CD14-positive monocyte (primary cell): ENCODE data around the gene LZTFL1. TPM values are rescaled to one million over a fixed set of nuclear protein-coding genes. Genes with fewer than 3 reads are reported as not detected.

Experiments used
- DNase-seq, 3 donors: peaks; one replicate each; pipeline ENCODE4 v3.0.0-alpha.2; 2011 to 2022
- H2AFZ ChIP-seq: 2 replicates; pipeline ENCODE4 v1.6.0; 2012; ENCODE audit warnings: mild to moderate bottlenecking, low read depth, low read length, inconsistent platforms; ENCODE audit not compliant: insufficient read depth, poor library complexity, severe bottlenecking
- H3K27ac ChIP-seq, 2 donors: 1 replicate in 1 of 2; 2 replicates in 1 of 2; pipeline ENCODE4 v1.5.1; 2012 to 2013; ENCODE audit warnings: low read length in 2 of 2, control low read depth in 1 of 2, inconsistent platforms in 1 of 2, low read depth in 1 of 2, mild to moderate bottlenecking in 1 of 2
- H3K27me3 ChIP-seq, 2 donors: one replicate each; pipeline versions ENCODE4 v1.6.0 to v1.6.1; 2011 to 2013; ENCODE audit warnings: low read length in 2 of 2; ENCODE audit not compliant: control insufficient read depth in 2 of 2, insufficient read depth in 2 of 2
- H3K36me3 ChIP-seq, 2 donors: replicated peaks in 1 of 2; 1 replicate in 1 of 2; 2 replicates in 1 of 2; pipeline versions ENCODE4 v1.5.1 to v1.6.1; 2012 to 2013; ENCODE audit warnings: low read length in 2 of 2, control low read depth in 1 of 2, inconsistent platforms in 1 of 2, mild to moderate bottlenecking in 1 of 2; ENCODE audit not compliant: insufficient read depth in 2 of 2, control insufficient read depth in 1 of 2
- H3K4me1 ChIP-seq, 2 donors: 1 replicate in 1 of 2; 2 replicates in 1 of 2; pipeline versions ENCODE4 v1.5.1 to v1.6.1; 2012 to 2013; ENCODE audit warnings: low read length in 2 of 2, control low read depth in 1 of 2, inconsistent platforms in 1 of 2, mild to moderate bottlenecking in 1 of 2, moderate library complexity in 1 of 2; ENCODE audit not compliant: insufficient read depth in 2 of 2, control insufficient read depth in 1 of 2
- H3K4me2 ChIP-seq: replicated peaks from 2 replicates; pipeline ENCODE3; 2012; ENCODE audit warnings: low read length, moderate library complexity, mild to moderate bottlenecking; ENCODE audit not compliant: poor library complexity, severe bottlenecking; ENCODE audit errors: extremely low read depth
- H3K4me3 ChIP-seq, 3 experiments: fragments of 200-600 bp in 1 of 3; sonication (generic) in 1 of 3; replicated peaks in 1 of 3; 1 replicate in 2 of 3; 2 replicates in 1 of 3; pipeline ENCODE4 v1.5.1; 2011 to 2013; ENCODE audit warnings: low read length in 3 of 3, mild to moderate bottlenecking in 3 of 3, control low read depth in 2 of 3, low read depth in 2 of 3, inconsistent platforms in 1 of 3, moderate library complexity in 1 of 3
- H3K79me2 ChIP-seq: 2 replicates; pipeline ENCODE4 v1.6.0; 2012; ENCODE audit warnings: mild to moderate bottlenecking, control low read depth, inconsistent platforms, low read length, moderate library complexity; ENCODE audit not compliant: insufficient read depth
- H3K9ac ChIP-seq: 2 replicates; pipeline ENCODE4 v1.6.0; 2017; ENCODE audit warnings: low read length, mild to moderate bottlenecking; ENCODE audit not compliant: insufficient read depth, poor library complexity, severe bottlenecking
- H3K9me3 ChIP-seq, 2 donors: replicated peaks in 1 of 2; 1 replicate in 1 of 2; 2 replicates in 1 of 2; pipeline versions ENCODE4 v1.5.1 to v1.6.1; 2012 to 2013; ENCODE audit warnings: low read length in 2 of 2, control low read depth in 1 of 2; ENCODE audit not compliant: control insufficient read depth in 1 of 2, insufficient read depth in 1 of 2
- H4K20me1 ChIP-seq: 2 replicates; pipeline ENCODE4 v1.6.0; 2012; ENCODE audit warnings: mild to moderate bottlenecking, low read length, control low read depth, moderate library complexity; ENCODE audit not compliant: insufficient read depth
- H3K27ac Mint-ChIP-seq, 7 donors: one replicate each; pipeline ENCODE4 v1.8.0; 2020; ENCODE audit warnings: mild to moderate bottlenecking in 7 of 7, mixed read lengths in 7 of 7, moderate library complexity in 6 of 7, inconsistent platforms in 2 of 7
- H3K27me3 Mint-ChIP-seq, 3 donors: one replicate each; pipeline ENCODE4 v1.8.0; 2021 to 2022; ENCODE audit warnings: low read depth in 3 of 3, mild to moderate bottlenecking in 3 of 3, mixed read lengths in 3 of 3, moderate library complexity in 3 of 3, inconsistent platforms in 1 of 3
- H3K36me3 Mint-ChIP-seq, 2 donors: one replicate each; pipeline ENCODE4 v1.8.0; 2020; ENCODE audit warnings: mixed read lengths in 2 of 2, inconsistent platforms in 1 of 2, mild to moderate bottlenecking in 1 of 2
- H3K4me1 Mint-ChIP-seq: one replicate; pipeline ENCODE4 v1.8.0; 2020; ENCODE audit warnings: mild to moderate bottlenecking, mixed read lengths
- H3K4me3 Mint-ChIP-seq, 2 donors: one replicate each; pipeline ENCODE4 v1.8.0; 2020; ENCODE audit warnings: mild to moderate bottlenecking in 2 of 2, mixed read lengths in 2 of 2, moderate library complexity in 1 of 2
- H3K9me3 Mint-ChIP-seq, 7 donors: one replicate each; pipeline ENCODE4 v1.8.0; 2020 to 2022; ENCODE audit warnings: mixed read lengths in 7 of 7, mild to moderate bottlenecking in 6 of 7, moderate library complexity in 6 of 7, inconsistent platforms in 2 of 7
- WGBS: methylation state at CpG from one replicate; pipeline ENCODE4 v1.1.5; 2013; ENCODE audit warnings: missing lambda C conversion rate; ENCODE audit not compliant: insufficient coverage; 5-methylcytosine and 5-hydroxymethylcytosine counted together
- intact Hi-C, 2 donors: fragments of 100-400 bp; cut with micrococcal nuclease; formaldehyde crosslinking; loops; one replicate each; pipeline versions ENCODE4 v1.15.0 to v1.15.1; 2023
- polyA plus RNA-seq, 3 donors: library from polyadenylated mRNA; depleted of rRNA in 1 of 3; unstranded in 2 of 3; stranded (reverse) in 1 of 3; fragments of 300-500 nt in 2 of 3; fragments of >200 nt in 1 of 3; fragmentation: Illumina TruSeq in 2 of 3; gene quantifications; 1 replicate in 2 of 3; 2 replicates in 1 of 3; pipeline ENCODE4 v1.2.3, GENCODE V29; 2012 to 2021
- TF ChIP-seq, protein P1 (sequence below): fragments of 200-600 bp; IDR thresholded peaks from one replicate; pipeline ENCODE4 v1.8.0; 2022; ENCODE audit warnings: antibody characterized with exemption, mild to moderate bottlenecking

LZTFL1 gene
- polyA plus RNA-seq, 3 donors = 7.3 to 10.5 (median 7.5) TPM

DNA sequence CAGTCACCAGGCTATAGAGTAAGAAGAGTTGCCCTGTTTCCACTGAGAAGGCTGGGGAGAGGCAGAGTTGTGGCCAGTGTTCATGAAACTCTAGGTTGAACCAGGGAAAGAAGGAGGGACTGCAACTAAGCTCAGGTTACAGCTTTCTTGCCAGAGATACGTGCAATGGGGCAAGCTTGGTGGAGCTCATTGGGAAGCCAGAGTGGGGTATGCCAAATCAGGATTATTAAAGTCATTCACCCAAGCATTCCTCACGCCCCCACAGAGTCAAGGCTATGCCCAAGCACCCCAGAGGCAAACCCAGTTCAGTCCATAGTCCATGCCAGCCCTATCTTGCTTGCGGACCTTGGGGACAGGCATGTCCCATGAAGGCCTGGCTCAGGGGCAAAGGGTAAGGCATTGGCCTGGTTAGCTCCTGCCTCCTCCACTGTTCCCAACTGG, 63.1 kb downstream of the LZTFL1 start:
- intact Hi-C loops = no loop called here

DNA sequence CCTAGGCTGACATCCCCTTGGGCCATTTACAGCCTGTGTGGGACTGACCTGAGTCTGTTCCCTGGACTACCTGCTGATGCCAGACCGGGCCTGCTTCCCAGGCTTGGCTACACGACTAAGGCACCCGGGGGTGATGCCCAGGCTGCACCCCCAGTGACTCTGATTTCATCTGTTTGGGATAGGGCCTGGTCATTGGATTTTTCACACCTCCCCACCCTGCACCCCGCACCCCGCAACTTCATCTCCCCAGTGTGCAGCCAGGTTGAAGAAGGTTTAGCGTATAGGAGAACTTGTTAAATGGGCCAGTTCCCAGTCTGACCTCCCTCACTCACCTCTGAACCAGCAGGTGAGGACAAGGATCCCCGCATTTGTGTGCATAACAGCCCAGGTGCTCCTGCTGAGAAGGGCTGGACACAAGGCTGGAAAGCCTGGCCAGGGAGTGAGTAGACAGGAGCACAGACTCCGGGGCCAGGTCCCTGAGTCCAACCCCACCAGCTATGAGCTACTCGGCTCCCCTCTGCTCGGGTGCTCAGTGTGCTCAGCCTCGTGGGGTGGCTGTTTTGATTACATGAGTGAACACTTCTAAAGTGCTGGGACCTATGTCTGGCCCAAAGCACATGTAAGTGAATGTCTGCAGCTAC, 64.1 kb downstream of the LZTFL1 start:
- no peak overlapping the region for H3K4me2 ChIP-seq
- no peaks in the 10 kb centered on the region for H3K4me1 ChIP-seq
- Mint-ChIP-seq H3K36me3 (no peaks in the 10 kb centered on the region), H3K9me3 (no peaks in the 10 kb centered on the region), H3K27me3 (peaks cover 3 to 9% (median 4%) of the 10 kb centered on the region in 3 donors), H3K4me1 (no peaks in the 10 kb centered on the region), H3K27ac (peak overlapping the region in 1 of 7 donors; percentile 24), H3K4me3 (no peak overlapping the region)
- no peaks in the 10 kb centered on the region for H3K9me3 ChIP-seq
- H3K27me3 ChIP-seq = no peaks in the 10 kb centered on the region
- 100% methylated on average over 4 of the region's 11 CpGs for WGBS
- H3K27ac ChIP-seq = no peak overlapping the region
- no peaks in the 10 kb centered on the region for H4K20me1 ChIP-seq
- H2AFZ ChIP-seq = no peak overlapping the region
- H3K4me3 ChIP-seq = no peak overlapping the region
- intact Hi-C loops = no loop called here
- TF ChIP-seq, protein P1, sequence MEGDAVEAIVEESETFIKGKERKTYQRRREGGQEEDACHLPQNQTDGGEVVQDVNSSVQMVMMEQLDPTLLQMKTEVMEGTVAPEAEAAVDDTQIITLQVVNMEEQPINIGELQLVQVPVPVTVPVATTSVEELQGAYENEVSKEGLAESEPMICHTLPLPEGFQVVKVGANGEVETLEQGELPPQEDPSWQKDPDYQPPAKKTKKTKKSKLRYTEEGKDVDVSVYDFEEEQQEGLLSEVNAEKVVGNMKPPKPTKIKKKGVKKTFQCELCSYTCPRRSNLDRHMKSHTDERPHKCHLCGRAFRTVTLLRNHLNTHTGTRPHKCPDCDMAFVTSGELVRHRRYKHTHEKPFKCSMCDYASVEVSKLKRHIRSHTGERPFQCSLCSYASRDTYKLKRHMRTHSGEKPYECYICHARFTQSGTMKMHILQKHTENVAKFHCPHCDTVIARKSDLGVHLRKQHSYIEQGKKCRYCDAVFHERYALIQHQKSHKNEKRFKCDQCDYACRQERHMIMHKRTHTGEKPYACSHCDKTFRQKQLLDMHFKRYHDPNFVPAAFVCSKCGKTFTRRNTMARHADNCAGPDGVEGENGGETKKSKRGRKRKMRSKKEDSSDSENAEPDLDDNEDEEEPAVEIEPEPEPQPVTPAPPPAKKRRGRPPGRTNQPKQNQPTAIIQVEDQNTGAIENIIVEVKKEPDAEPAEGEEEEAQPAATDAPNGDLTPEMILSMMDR = no peak
- H3K36me3 ChIP-seq = no peaks in the 10 kb centered on the region
- H3K79me2 ChIP-seq = no peaks in the 10 kb centered on the region
- DNase-seq = no peak
- H3K9ac ChIP-seq = no peak overlapping the region

More for the DNA sequence above, 63.1 kb downstream of the LZTFL1 start:
- no peaks in the 10 kb centered on the region for H4K20me1 ChIP-seq
- no peak for DNase-seq
- no peaks in the 10 kb centered on the region for H3K9me3 ChIP-seq
- no peak overlapping the region for H3K9ac ChIP-seq
- TF ChIP-seq, protein P1 = no peak
- H3K27me3 Mint-ChIP-seq = peaks cover 3 to 7% (median 4%) of the 10 kb centered on the region in 3 donors
- H3K36me3 ChIP-seq = no peaks in the 10 kb centered on the region
- H3K4me3 Mint-ChIP-seq = no peak overlapping the region
- no peak overlapping the region for H3K27ac Mint-ChIP-seq
- no peak overlapping the region for H3K27ac ChIP-seq
- no peaks in the 10 kb centered on the region for H3K4me1 Mint-ChIP-seq
- no peak overlapping the region for H3K4me2 ChIP-seq
- H3K79me2 ChIP-seq = no peaks in the 10 kb centered on the region
- no peak overlapping the region for H3K4me3 ChIP-seq
- H3K4me1 ChIP-seq = no peaks in the 10 kb centered on the region
- no peak overlapping the region for H2AFZ ChIP-seq
- 69% methylated on average over 2 of the region's 3 CpGs for WGBS
- no peaks in the 10 kb centered on the region for H3K9me3 Mint-ChIP-seq
- H3K36me3 Mint-ChIP-seq = no peaks in the 10 kb centered on the region
- no peaks in the 10 kb centered on the region for H3K27me3 ChIP-seq
